ENCODE data around the gene TCF7L2.

The TCF7L2 gene

GRCh38 chr10:113073549-113074189, 123.6 kb downstream of the TCF7L2 start:
- no peak for DNase-seq

- DNase-seq = no peak
These were observed 126.9 kb downstream of the TCF7L2 start for GRCh38 chr10:113076949-113077348.

GRCh38 chr10:113078282-113078907, 128.3 kb downstream of the TCF7L2 start:
- DNase-seq = no peak

- no peak for DNase-seq
These were observed 130.2 kb downstream of the TCF7L2 start for GRCh38 chr10:113080061-113080924.

GRCh38 chr10:113080925-113081229, 130.8 kb downstream of the TCF7L2 start:
- no peak for DNase-seq

- no peak for DNase-seq
These were observed 134.0 kb downstream of the TCF7L2 start for GRCh38 chr10:113084031-113084430.

- no peak for DNase-seq
These were observed 135.7 kb downstream of the TCF7L2 start for GRCh38 chr10:113085776-113086175.

- no peak for DNase-seq
These were observed 136.2 kb downstream of the TCF7L2 start for GRCh38 chr10:113086282-113086681.

- DNase-seq = no peak
These were observed 137.3 kb downstream of the TCF7L2 start for GRCh38 chr10:113087165-113088029.

GRCh38 chr10:113088194-113088593, 138.1 kb downstream of the TCF7L2 start:
- DNase-seq = no peak

GRCh38 chr10:113089551-113089950, 139.5 kb downstream of the TCF7L2 start:
- no peak for DNase-seq

GRCh38 chr10:113091920-113092319, 141.9 kb downstream of the TCF7L2 start:
- DNase-seq = no peak

GRCh38 chr10:113093188-113094113, 143.4 kb downstream of the TCF7L2 start:
- DNase-seq = no peak

- DNase-seq = peak in 1 of 6 experiments; percentile 1
These were observed 144.1 kb downstream of the TCF7L2 start for GRCh38 chr10:113094114-113094486.

GRCh38 chr10:113095419-113096127, 145.5 kb downstream of the TCF7L2 start:
- DNase-seq = peak in 1 of 6 experiments; percentile 10

- DNase-seq = no peak
These were observed 146.3 kb downstream of the TCF7L2 start for GRCh38 chr10:113096128-113096996.

GRCh38 chr10:113097036-113097435, 147.0 kb downstream of the TCF7L2 start:
- DNase-seq = no peak

- DNase-seq = no peak
These were observed 149.6 kb downstream of the TCF7L2 start for GRCh38 chr10:113099431-113100183.

- no peak for DNase-seq
These were observed 150.2 kb downstream of the TCF7L2 start for GRCh38 chr10:113100281-113100680.
